Testis (tissue), 2 donors: ENCODE measurements around the gene TBXAS1.

Experiments used
- POLR2A ChIP-seq: fragments of 450-650 bp; IDR thresholded peaks from one replicate; pipeline ENCODE4 v1.6.1; 2017; ENCODE audit warnings: antibody characterized with exemption, mild to moderate bottlenecking, moderate library complexity
- TF ChIP-seq, protein P1 (sequence below), 3 experiments: fragments of 450-650 bp in 2 of 3; fragments of 200-600 bp in 1 of 3; sonication (generic) in 1 of 3; IDR thresholded peaks; one replicate each; pipeline ENCODE4 v1.5.1; 2016 to 2019; ENCODE audit warnings: antibody characterized with exemption in 3 of 3, mild to moderate bottlenecking in 2 of 3, moderate library complexity in 1 of 3

DNA sequence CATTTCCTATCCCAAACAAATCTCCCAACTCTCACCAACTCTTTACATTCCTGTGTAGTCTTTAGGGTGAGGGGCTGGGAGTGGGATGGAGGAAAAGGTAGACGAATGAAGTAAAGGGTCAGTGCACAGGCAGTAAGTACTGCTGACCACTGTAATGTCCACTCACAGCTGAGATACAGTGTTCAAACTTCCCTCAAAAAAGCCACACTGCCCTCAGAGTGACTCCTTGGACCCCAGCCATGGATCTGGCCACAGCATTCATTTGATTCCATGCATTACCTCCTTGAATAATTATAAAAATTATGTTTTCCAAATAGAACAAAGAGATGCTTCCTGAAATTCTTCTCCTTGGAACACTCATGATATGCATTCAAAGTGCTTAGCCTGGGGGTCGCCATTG is 31.5 kb upstream of the TBXAS1 start:
- TF ChIP-seq, protein P1, sequence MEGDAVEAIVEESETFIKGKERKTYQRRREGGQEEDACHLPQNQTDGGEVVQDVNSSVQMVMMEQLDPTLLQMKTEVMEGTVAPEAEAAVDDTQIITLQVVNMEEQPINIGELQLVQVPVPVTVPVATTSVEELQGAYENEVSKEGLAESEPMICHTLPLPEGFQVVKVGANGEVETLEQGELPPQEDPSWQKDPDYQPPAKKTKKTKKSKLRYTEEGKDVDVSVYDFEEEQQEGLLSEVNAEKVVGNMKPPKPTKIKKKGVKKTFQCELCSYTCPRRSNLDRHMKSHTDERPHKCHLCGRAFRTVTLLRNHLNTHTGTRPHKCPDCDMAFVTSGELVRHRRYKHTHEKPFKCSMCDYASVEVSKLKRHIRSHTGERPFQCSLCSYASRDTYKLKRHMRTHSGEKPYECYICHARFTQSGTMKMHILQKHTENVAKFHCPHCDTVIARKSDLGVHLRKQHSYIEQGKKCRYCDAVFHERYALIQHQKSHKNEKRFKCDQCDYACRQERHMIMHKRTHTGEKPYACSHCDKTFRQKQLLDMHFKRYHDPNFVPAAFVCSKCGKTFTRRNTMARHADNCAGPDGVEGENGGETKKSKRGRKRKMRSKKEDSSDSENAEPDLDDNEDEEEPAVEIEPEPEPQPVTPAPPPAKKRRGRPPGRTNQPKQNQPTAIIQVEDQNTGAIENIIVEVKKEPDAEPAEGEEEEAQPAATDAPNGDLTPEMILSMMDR (IDR thresholded peaks at IDR 0.05), result no peak
- TF ChIP-seq POLR2A, result no peak
